SK-N-MC (cell line): ENCODE results near the gene LAMC3.

ENCODE experiments used
- EZH2 ChIP-seq: fragments of 200-600 bp; sonication (generic); IDR thresholded peaks from one replicate; pipeline ENCODE4 v1.6.1; 2017; ENCODE audit warnings: antibody characterized with exemption
- FOXP2 ChIP-seq: optimal IDR thresholded peaks from 2 replicates; pipeline ENCODE3; 2011; ENCODE audit warnings: mild to moderate bottlenecking, moderate library complexity; ENCODE audit not compliant: insufficient read depth; ENCODE audit errors: extremely low read length, control extremely low read depth
- POLR2AphosphoS5 ChIP-seq: IDR thresholded peaks from 2 replicates; pipeline ENCODE4 v1.6.1; 2012; ENCODE audit warnings: mild to moderate bottlenecking, low read depth, low read length, borderline replicate concordance

- no peak for TF ChIP-seq POLR2AphosphoS5
- TF ChIP-seq EZH2 = no peak
- TF ChIP-seq FOXP2 = no peak
Observed at GRCh38 chr9:131103535-131103934, 94.6 kb downstream of the LAMC3 start.
